Trophoblast cell (in vitro differentiated cells and primary cell): ENCODE data around the gene PARD3B.

Experiments used
- DNase-seq, 2 donors: peaks; one replicate each; pipeline ENCODE4 v3.0.0-alpha.2; 2016
- H2AFZ ChIP-seq: 2 replicates; pipeline ENCODE4 v1.6.1; 2013; ENCODE audit warnings: low read length, moderate library complexity, mild to moderate bottlenecking; ENCODE audit not compliant: insufficient read depth, poor library complexity
- H2AK5ac ChIP-seq: 2 replicates; pipeline ENCODE4 v1.6.1; 2013; ENCODE audit warnings: mild to moderate bottlenecking, low read length
- H2BK120ac ChIP-seq: 2 replicates; pipeline ENCODE4 v1.6.1; 2013; ENCODE audit warnings: low read length, mild to moderate bottlenecking, moderate library complexity; ENCODE audit not compliant: insufficient read depth, poor library complexity
- H2BK12ac ChIP-seq: 2 replicates; pipeline ENCODE4 v1.6.1; 2013; ENCODE audit warnings: mild to moderate bottlenecking, low read length, moderate library complexity
- H2BK5ac ChIP-seq: 2 replicates; pipeline ENCODE4 v1.6.1; 2013; ENCODE audit warnings: low read length, low read depth, moderate library complexity, mild to moderate bottlenecking; ENCODE audit not compliant: poor library complexity
- H3K14ac ChIP-seq: 2 replicates; pipeline ENCODE4 v1.6.1; 2013; ENCODE audit warnings: mild to moderate bottlenecking, low read length
- H3K18ac ChIP-seq: 2 replicates; pipeline ENCODE4 v1.6.1; 2013; ENCODE audit warnings: mild to moderate bottlenecking, low read length
- H3K23ac ChIP-seq: 2 replicates; pipeline ENCODE4 v1.6.1; 2013; ENCODE audit warnings: low read length
- H3K27ac ChIP-seq: 2 replicates; pipeline ENCODE4 v1.5.1; 2013; ENCODE audit warnings: low read depth, mild to moderate bottlenecking, inconsistent platforms, low read length, moderate library complexity
- H3K27me3 ChIP-seq: 2 replicates; pipeline ENCODE4 v1.6.1; 2013; ENCODE audit warnings: inconsistent platforms, mild to moderate bottlenecking, low read length, moderate library complexity; ENCODE audit not compliant: insufficient read depth
- H3K36me3 ChIP-seq, 2 experiments: 1 replicate in 1 of 2; 2 replicates in 1 of 2; pipeline ENCODE4 v1.6.1; 2013; ENCODE audit warnings: low read length in 2 of 2, mild to moderate bottlenecking in 2 of 2, moderate library complexity in 1 of 2; ENCODE audit not compliant: insufficient read depth in 2 of 2, control insufficient read depth in 1 of 2
- H3K4ac ChIP-seq: 2 replicates; pipeline ENCODE4 v1.6.1; 2013; ENCODE audit warnings: low read depth, mild to moderate bottlenecking, low read length, moderate library complexity
- H3K4me1 ChIP-seq, 2 experiments: 1 replicate in 1 of 2; 2 replicates in 1 of 2; pipeline ENCODE4 v1.6.1; 2013; ENCODE audit warnings: low read length in 2 of 2, mild to moderate bottlenecking in 2 of 2, moderate library complexity in 1 of 2; ENCODE audit not compliant: insufficient read depth in 2 of 2, control insufficient read depth in 1 of 2
- H3K4me2 ChIP-seq: 2 replicates; pipeline ENCODE4 v1.6.1; 2013; ENCODE audit warnings: inconsistent platforms, mild to moderate bottlenecking, low read length, moderate library complexity
- H3K4me3 ChIP-seq: 2 replicates; pipeline ENCODE4 v1.5.1; 2013; ENCODE audit warnings: mild to moderate bottlenecking, low read depth, low read length, inconsistent platforms
- H3K79me1 ChIP-seq: one replicate; pipeline ENCODE4 v1.6.1; 2013; ENCODE audit warnings: low read length
- H3K79me2 ChIP-seq: 2 replicates; pipeline ENCODE4 v1.6.1; 2013; ENCODE audit warnings: low read length, mild to moderate bottlenecking; ENCODE audit not compliant: control insufficient read depth, insufficient read depth, poor library complexity
- H3K9ac ChIP-seq: 2 replicates; pipeline ENCODE4 v1.6.1; 2013; ENCODE audit warnings: mild to moderate bottlenecking, low read length
- H3K9me3 ChIP-seq: 2 replicates; pipeline ENCODE4 v1.6.1; 2013; ENCODE audit warnings: low read depth, mild to moderate bottlenecking, control low read depth, inconsistent platforms, low read length; ENCODE audit not compliant: insufficient read depth
- H4K12ac ChIP-seq: 2 replicates; pipeline ENCODE4 v1.6.1; 2013; ENCODE audit warnings: low read depth, mild to moderate bottlenecking, low read length, moderate library complexity
- H4K8ac ChIP-seq: 2 replicates; pipeline ENCODE4 v1.6.1; 2013; ENCODE audit warnings: low read depth, mild to moderate bottlenecking, low read length, moderate library complexity
- H4K91ac ChIP-seq: one replicate; pipeline ENCODE4 v1.6.1; 2013; ENCODE audit warnings: low read depth, mild to moderate bottlenecking, low read length, moderate library complexity
- WGBS: extraction: QIAGEN DNeasy Blood & Tissue Kit; methylation state at CpG from one replicate; pipeline ENCODE4 v1.1.7; 2013; ENCODE audit warnings: missing lambda C conversion rate; ENCODE audit not compliant: insufficient read length, insufficient coverage; ENCODE audit errors: extremely low coverage; 5-methylcytosine and 5-hydroxymethylcytosine counted together

PARD3B gene

GRCh38 chr2:204722691-204723090 is 177.4 kb downstream of the PARD3B start:
- Histone ChIP-seq H2AK5ac (no peak overlapping the region), H2BK12ac (no peak overlapping the region), H3K9ac (no peak overlapping the region), H3K9me3 (no peaks in the 10 kb centered on the region), H3K4me2 (no peak overlapping the region), H4K91ac (no peak overlapping the region), H3K18ac (no peak overlapping the region), H2BK120ac (no peak overlapping the region), H3K36me3 (no peaks in the 10 kb centered on the region), H2AFZ (no peak overlapping the region), H3K27me3 (no peaks in the 10 kb centered on the region), H2BK5ac (no peak overlapping the region), H3K4me1 (peaks cover under 1 to 2% of the 10 kb centered on the region in 2 experiments), H3K79me2 (no peaks in the 10 kb centered on the region), H4K12ac (no peak overlapping the region), H3K4ac (no peak overlapping the region), H3K23ac (no peak overlapping the region), H4K8ac (no peak overlapping the region), H3K14ac (no peak overlapping the region), H3K79me1 (no peaks in the 10 kb centered on the region), H3K27ac (no peak overlapping the region), H3K4me3 (no peak overlapping the region)
- no peak for DNase-seq
- no CpG with 5 or more reads among the region's 2 CpGs for WGBS

DNA sequence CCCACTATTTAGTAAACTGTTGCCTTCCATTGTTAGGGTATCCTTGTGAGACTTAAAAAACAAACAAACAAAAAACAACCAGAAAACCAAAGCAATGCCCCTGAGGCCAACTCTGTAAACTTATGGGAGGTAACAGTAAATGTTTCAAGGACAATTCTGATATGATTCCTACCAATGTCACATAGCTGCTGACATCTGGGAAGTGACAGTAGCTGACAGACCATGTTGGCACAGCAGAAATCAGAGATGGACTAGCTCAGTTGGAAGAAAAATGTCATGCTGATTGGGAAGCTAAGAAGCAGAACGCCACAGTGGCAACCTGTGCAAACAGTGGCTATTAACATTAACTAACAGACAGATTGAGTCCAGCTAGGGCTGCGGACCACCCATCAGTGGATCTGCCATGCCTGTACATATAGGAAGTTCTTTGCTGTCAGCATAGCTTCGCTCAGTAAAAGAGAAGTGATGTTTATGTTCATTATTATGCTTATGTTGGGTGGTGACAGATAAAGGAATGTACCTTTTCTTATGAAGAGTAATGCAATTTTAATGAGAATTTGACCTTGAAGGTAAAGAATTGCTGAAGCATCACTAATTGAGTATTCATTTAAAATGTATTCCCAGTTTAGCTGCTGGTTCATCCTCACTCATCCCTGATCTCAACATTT is 180.6 kb downstream of the PARD3B start:
- Histone ChIP-seq H3K9ac (no peak overlapping the region), H3K4me3 (no peak overlapping the region), H3K36me3 (no peaks in the 10 kb centered on the region), H3K4me1 (peaks cover 2 to 4% of the 10 kb centered on the region in 2 experiments), H3K9me3 (no peaks in the 10 kb centered on the region), H3K79me2 (no peaks in the 10 kb centered on the region), H2BK12ac (no peak overlapping the region), H3K79me1 (no peaks in the 10 kb centered on the region), H2AK5ac (no peak overlapping the region), H4K91ac (no peak overlapping the region), H4K8ac (no peak overlapping the region), H3K4me2 (no peak overlapping the region), H4K12ac (no peak overlapping the region), H2BK120ac (no peak overlapping the region), H2BK5ac (no peak overlapping the region), H3K23ac (no peak overlapping the region), H3K27me3 (no peaks in the 10 kb centered on the region), H3K14ac (no peak overlapping the region), H3K18ac (no peak overlapping the region), H2AFZ (no peak overlapping the region), H3K4ac (no peak overlapping the region), H3K27ac (no peak overlapping the region)
- WGBS: no CpG with 5 or more reads among the region's 3 CpGs
- DNase-seq: no peak

GRCh38 chr2:204726831-204727230 is 181.6 kb downstream of the PARD3B start:
- no peaks in the 10 kb centered on the region for H3K79me1 ChIP-seq
- no peak overlapping the region for H3K4ac ChIP-seq
- H3K9me3 ChIP-seq: no peaks in the 10 kb centered on the region
- no peak overlapping the region for H3K18ac ChIP-seq
- no peak overlapping the region for H3K14ac ChIP-seq
- H4K8ac ChIP-seq: no peak overlapping the region
- H3K79me2 ChIP-seq: no peaks in the 10 kb centered on the region
- no peaks in the 10 kb centered on the region for H3K36me3 ChIP-seq
- no peak overlapping the region for H2BK12ac ChIP-seq
- no peak overlapping the region for H4K12ac ChIP-seq
- no peak overlapping the region for H4K91ac ChIP-seq
- H2BK120ac ChIP-seq: no peak overlapping the region
- H2BK5ac ChIP-seq: no peak overlapping the region
- DNase-seq: no peak
- H2AK5ac ChIP-seq: no peak overlapping the region
- H3K4me2 ChIP-seq: no peak overlapping the region
- H3K9ac ChIP-seq: no peak overlapping the region
- H3K27ac ChIP-seq: no peak overlapping the region
- no peak overlapping the region for H2AFZ ChIP-seq
- H3K23ac ChIP-seq: no peak overlapping the region
- H3K4me3 ChIP-seq: no peak overlapping the region
- peaks cover 2 to 4% of the 10 kb centered on the region in 2 experiments for H3K4me1 ChIP-seq
- no peaks in the 10 kb centered on the region for H3K27me3 ChIP-seq
- WGBS: no CpG with 5 or more reads among the region's 3 CpGs

DNA sequence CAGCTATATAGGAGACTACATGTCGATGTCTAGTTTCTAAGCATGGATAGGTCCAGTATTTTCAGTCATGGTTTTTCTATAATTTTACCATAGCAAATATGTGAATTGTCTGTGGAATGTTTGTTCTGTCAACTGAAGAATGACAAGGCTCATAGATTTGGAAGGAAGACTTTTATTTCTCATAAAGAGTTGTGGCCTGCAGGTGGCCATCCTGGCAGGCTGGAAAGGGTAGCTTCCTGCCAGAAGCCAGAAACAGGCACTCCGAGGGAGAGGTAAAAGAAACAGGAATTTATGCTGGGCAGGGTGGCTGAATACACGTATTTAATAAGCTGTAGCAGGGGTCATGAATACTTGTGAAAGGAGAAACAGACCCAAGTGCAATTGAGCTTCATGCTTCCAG is 182.1 kb downstream of the PARD3B start:
- Histone ChIP-seq H4K12ac (no peak overlapping the region), H3K9ac (no peak overlapping the region), H3K23ac (no peak overlapping the region), H3K79me2 (no peaks in the 10 kb centered on the region), H3K4me1 (peaks cover 2 to 4% of the 10 kb centered on the region in 2 experiments), H3K18ac (no peak overlapping the region), H3K27me3 (no peaks in the 10 kb centered on the region), H3K79me1 (no peaks in the 10 kb centered on the region), H3K14ac (no peak overlapping the region), H2AFZ (no peak overlapping the region), H4K8ac (no peak overlapping the region), H4K91ac (no peak overlapping the region), H3K4me3 (no peak overlapping the region), H3K36me3 (no peaks in the 10 kb centered on the region), H3K9me3 (no peaks in the 10 kb centered on the region), H3K4ac (no peak overlapping the region), H2BK120ac (no peak overlapping the region), H2AK5ac (no peak overlapping the region), H3K27ac (no peak overlapping the region), H2BK5ac (no peak overlapping the region), H3K4me2 (no peak overlapping the region), H2BK12ac (no peak overlapping the region)
- peak in 1 of 2 donors; percentile 2 for DNase-seq
- WGBS: no CpG with 5 or more reads among the region's 3 CpGs
